Activated naive CD8-positive, alpha-beta T cell treated with anti-CD3 and anti-CD28 coated beads for 36 hours (primary cell): ENCODE measurements around the gene VSNL1. TPM values are rescaled to one million over a fixed set of nuclear protein-coding genes. Genes with fewer than 3 reads are reported as not detected.

ENCODE experiments used
- DNase-seq: peaks from one replicate; pipeline ENCODE4 v3.0.0; 2021
- H3K27ac Mint-ChIP-seq: one replicate; pipeline ENCODE4 v1.8.0; 2022; ENCODE audit warnings: mild to moderate bottlenecking, moderate library complexity, mixed read lengths
- H3K27me3 Mint-ChIP-seq: one replicate; pipeline ENCODE4 v1.8.0; 2022; ENCODE audit warnings: mild to moderate bottlenecking, mixed read lengths
- H3K36me3 Mint-ChIP-seq: one replicate; pipeline ENCODE4 v1.8.0; 2021; ENCODE audit warnings: mild to moderate bottlenecking, mixed read lengths
- H3K4me1 Mint-ChIP-seq: one replicate; pipeline ENCODE4 v1.8.0; 2021; ENCODE audit warnings: mixed read lengths
- H3K4me3 Mint-ChIP-seq: one replicate; pipeline ENCODE4 v1.8.0; 2022; ENCODE audit warnings: mild to moderate bottlenecking, moderate library complexity, mixed read lengths
- H3K9me3 Mint-ChIP-seq: one replicate; pipeline ENCODE4 v1.8.0; 2022; ENCODE audit warnings: mixed read lengths
- total RNA-seq, 2 experiments: library from RNA; stranded (reverse); gene quantifications; one replicate each; pipeline ENCODE4 v1.2.3, GENCODE V29; 2021

Gene VSNL1
- total RNA-seq, 2 experiments from 2014 or later: not detected

DNA sequence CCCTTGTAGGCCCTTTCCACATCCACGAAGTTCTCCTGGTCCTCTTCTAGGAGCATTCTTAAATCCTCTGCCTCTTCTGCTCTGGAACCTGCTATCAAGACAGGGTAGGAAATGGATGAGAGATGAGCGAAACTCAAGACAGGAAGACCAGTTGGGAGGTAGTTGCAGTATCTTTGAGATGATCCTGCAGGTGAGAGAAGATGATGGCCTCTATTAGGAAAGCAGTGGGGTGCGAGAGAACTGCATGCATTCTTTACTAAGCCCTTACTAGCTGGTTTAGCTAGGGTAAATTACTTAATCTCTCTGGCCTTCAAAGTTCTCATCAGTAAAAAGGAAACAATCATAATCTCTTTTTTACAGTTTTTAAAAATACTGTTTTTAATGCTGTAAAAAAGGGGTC, 47.0 kb downstream of the VSNL1 start:
- DNase-seq: no peak
- Mint-ChIP-seq H3K36me3 (no peaks in the 10 kb centered on the region), H3K4me1 (no peaks in the 10 kb centered on the region), H3K27ac (no peak overlapping the region), H3K27me3 (peaks cover 12% of the 10 kb centered on the region), H3K4me3 (no peak overlapping the region), H3K9me3 (no peaks in the 10 kb centered on the region)

DNA sequence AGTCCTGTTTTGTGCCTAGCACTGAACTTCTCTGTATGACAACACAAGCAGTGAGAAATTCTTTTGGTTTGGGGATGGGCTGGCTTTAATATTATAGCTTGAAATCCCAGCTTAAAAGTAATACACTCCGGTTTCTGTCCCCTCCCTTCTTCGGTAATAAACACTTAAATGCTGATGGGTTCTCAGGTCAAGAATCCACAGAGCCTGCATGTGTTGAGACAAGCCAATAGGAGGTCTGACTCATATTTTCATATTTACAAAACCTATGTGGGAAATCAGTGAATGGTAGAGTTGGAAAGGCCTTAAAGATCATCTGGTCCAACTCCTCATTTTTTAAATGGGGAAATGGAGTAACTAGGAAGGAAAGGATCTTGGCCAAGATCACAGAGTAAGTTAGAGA, 47.5 kb downstream of the VSNL1 start:
- H3K27ac Mint-ChIP-seq: no peak overlapping the region
- no peaks in the 10 kb centered on the region for H3K9me3 Mint-ChIP-seq
- no peaks in the 10 kb centered on the region for H3K4me1 Mint-ChIP-seq

DNA sequence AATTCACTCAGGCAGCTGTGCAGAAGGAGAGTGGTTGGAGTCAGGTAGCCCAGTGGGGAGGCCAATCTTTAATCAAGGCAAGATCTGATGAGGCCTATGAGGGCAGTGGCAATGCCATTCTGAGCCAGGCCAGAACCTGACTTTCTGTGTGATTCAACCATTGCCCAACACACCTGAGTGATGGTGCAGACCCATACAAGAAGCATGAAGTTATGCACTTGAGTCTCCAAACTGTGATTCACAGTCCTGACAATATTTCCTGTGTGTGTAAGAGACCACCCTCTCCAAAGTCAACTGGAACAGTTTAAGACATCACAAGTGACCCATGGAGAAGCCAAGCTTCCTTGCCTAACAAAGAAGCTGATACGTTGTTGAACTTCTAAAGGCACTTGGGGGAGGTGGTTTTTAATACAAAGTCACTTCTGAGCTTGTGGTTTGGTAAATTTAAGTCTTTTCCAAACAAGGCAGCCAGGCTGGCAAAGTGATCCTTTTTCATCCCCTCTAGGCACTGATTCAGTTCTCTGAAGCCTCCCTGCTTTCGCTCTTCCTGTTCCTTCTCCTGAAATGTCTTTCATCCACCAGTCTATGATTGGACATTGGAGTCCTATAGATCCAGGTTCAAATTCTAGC, 49.0 kb downstream of the VSNL1 start:
- Mint-ChIP-seq H3K36me3 (no peaks in the 10 kb centered on the region), H3K9me3 (no peaks in the 10 kb centered on the region), H3K27ac (no peak overlapping the region), H3K4me1 (no peaks in the 10 kb centered on the region), H3K27me3 (peaks cover 12% of the 10 kb centered on the region), H3K4me3 (no peak overlapping the region)
- no peak for DNase-seq

More for the DNA sequence above, 47.5 kb downstream of the VSNL1 start:
- DNase-seq: no peak
- no peaks in the 10 kb centered on the region for H3K36me3 Mint-ChIP-seq
- no peak overlapping the region for H3K4me3 Mint-ChIP-seq
- H3K27me3 Mint-ChIP-seq: peaks cover 12% of the 10 kb centered on the region

DNA sequence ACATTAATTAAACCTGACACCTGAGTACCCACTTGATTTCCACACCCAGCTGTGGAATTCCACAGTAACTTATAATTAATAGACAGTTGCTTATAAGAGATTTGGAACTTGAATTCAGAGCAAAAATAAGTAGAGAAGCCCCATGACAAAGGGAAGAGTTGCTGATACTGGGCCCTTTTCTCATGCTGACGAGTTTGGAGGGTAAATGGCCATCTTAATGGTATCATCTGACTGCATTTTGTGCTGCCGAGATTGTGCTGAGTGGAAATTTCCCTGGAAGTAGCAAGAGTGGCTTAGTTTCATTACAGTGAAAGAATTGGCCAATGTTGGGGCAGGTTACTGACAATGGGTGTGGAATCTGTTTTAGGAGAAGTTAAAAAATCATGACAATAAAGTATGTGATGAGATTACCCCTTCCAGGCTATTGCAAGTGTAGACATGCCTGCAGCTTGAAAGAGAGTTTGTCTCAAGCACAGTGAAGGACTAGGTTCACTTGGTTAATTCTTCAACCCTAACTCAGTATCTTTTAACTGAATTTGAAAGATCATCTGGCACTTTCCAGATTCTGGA, 49.9 kb downstream of the VSNL1 start:
- H3K36me3 Mint-ChIP-seq: no peaks in the 10 kb centered on the region
- no peak for DNase-seq
- no peak overlapping the region for H3K27ac Mint-ChIP-seq
- H3K4me3 Mint-ChIP-seq: no peak overlapping the region
- H3K9me3 Mint-ChIP-seq: no peaks in the 10 kb centered on the region
- no peaks in the 10 kb centered on the region for H3K4me1 Mint-ChIP-seq
- H3K27me3 Mint-ChIP-seq: peaks cover 12% of the 10 kb centered on the region

DNA sequence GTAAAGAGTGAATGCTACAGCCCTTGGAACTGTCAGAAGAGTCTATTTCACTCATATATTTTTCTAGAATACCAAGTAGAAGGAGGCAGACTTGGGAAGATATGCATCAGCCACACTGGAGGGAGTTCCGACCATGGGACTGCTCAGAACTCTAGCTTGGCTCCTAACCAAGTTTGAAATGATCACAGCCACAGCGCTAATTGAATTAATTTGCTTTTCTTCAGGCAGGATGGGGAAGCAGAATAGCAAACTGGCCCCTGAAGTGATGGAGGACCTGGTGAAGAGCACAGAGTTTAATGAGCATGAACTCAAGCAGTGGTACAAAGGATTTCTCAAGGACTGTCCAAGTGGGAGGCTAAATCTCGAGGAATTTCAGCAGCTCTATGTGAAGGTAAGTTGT, 51.4 kb downstream of the VSNL1 start:
- Mint-ChIP-seq H3K4me3 (no peak overlapping the region), H3K27me3 (peaks cover 12% of the 10 kb centered on the region), H3K36me3 (no peaks in the 10 kb centered on the region), H3K27ac (no peak overlapping the region), H3K4me1 (no peaks in the 10 kb centered on the region), H3K9me3 (no peaks in the 10 kb centered on the region)
- DNase-seq: no peak

DNA sequence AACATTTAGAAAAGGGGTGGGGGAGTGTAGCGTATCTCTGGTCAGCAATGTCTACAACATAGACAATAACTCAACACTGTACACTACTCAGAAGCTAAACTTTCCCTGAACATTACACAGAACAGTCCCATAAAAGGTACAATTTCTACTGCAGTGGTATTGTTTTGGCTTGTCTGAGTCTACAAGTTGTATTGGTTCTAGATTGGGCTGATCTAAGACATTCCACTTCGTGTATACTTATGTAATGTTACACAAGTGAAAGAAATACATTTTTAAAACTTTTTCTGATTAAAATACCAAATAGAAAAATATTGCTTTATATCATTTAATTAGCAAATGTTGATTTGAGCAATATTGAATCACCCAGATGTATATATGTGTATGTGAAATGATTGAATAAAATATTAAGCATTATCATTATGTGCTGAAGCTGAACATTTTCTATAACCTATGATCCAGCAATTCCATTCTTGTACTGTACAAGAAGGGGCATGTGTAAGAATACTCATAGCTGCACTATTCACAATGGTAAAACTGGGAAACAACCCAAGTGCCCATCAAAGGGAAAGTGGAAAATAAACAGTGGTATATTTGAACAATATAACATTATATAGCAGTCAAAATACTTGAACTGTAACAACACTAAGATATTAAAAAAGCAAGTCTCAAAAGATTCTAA, 52.4 kb downstream of the VSNL1 start:
- Mint-ChIP-seq H3K9me3 (no peaks in the 10 kb centered on the region), H3K4me3 (no peak overlapping the region), H3K27ac (no peak overlapping the region), H3K36me3 (no peaks in the 10 kb centered on the region), H3K27me3 (peaks cover 12% of the 10 kb centered on the region), H3K4me1 (no peaks in the 10 kb centered on the region)
- no peak for DNase-seq

DNA sequence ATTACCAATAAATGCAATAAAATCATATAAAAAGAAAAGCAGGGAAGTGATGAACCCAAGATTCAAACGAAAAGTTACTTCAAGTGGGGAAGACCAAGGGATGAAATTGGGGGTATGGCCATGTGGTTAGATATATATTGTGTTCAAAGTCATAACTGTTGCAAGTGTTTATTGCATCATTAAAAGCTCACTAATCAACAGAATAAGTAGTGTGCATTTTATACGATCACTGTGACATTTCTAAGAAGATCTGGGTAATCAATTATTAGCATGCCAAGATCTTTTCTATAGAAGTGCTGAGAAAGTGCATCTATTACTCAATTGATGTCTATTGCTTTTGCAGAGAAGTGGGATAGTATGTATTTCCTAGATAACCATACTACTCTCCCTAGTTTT, 52.9 kb downstream of the VSNL1 start:
- Mint-ChIP-seq H3K36me3 (no peaks in the 10 kb centered on the region), H3K4me3 (no peak overlapping the region), H3K9me3 (no peaks in the 10 kb centered on the region), H3K27me3 (peaks cover 12% of the 10 kb centered on the region), H3K4me1 (no peaks in the 10 kb centered on the region), H3K27ac (no peak overlapping the region)
- DNase-seq: no peak

DNA sequence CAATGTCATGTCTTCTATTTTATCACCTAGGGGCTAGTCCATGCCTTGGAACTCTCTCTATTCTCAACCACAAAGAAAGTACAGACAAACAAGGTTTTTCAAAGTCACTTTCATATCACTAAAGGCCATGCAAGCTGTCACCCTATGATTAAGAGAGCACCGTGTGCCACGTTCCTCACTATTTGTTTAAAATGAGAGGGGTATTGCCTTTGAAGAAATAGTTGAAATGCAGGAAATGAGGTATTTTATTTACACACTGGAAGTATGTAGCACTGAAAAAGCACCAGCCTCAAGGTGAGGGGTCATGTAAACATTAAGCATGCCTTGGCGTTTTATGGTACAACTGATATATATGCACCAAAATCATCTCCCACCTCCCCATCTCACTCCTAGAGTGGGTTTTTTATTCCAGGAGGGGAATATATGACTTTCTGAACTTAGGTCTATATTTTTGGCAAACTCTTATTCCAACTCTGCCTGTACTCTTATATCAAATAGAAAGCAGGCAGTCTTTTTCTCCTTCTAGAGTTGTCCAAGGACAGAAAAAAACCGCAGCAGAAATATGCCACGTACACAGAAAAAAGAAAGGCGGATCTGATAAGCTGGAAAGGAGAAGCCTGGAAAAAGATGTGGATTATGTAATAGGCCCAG, 53.5 kb downstream of the VSNL1 start:
- Mint-ChIP-seq H3K27ac (no peak overlapping the region), H3K4me3 (no peak overlapping the region), H3K4me1 (no peaks in the 10 kb centered on the region), H3K36me3 (no peaks in the 10 kb centered on the region), H3K9me3 (no peaks in the 10 kb centered on the region), H3K27me3 (peaks cover 12% of the 10 kb centered on the region)
- no peak for DNase-seq

DNA sequence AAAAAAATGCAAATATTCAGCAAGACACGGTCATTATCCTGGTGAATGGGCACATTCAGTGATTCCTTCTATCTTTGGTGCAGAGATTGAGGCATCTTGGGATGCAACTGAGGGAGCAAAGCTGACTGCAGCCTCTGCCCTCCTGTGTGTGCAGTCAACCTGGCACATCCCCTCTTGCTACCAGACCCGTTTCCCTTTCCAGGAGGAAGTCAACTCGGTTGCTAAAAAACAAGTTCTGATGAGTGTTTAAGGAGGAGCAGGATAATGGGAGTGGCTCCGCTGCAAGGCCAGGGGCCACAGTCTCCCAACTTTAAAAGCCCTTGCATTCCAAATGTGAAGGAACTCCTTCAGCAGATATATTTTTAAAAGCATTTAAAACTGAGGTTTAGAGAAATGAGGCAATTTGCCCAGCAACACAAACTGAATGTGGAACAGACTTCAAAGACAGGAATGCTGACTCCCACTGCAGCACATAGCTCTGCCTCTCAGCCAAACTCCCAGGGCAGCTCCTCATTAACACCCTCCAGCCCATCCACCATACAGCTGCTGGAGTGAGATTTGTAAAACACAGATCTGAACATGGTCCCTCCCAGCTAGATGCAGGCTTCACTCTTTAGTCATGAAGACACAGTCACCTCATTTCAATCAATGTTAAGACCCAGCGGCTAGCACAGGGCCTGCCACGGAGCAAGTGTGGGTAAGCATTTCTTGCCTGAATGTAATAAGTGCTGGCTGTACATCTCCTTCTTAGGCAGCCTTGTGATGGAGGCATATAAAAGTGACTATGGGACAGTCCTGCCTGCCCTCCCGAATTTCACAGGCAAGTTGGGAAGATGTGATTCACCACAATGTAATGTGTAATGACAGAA, 54.3 kb downstream of the VSNL1 start:
- Mint-ChIP-seq H3K27me3 (peaks cover 12% of the 10 kb centered on the region), H3K9me3 (no peaks in the 10 kb centered on the region), H3K36me3 (no peaks in the 10 kb centered on the region), H3K4me1 (no peaks in the 10 kb centered on the region), H3K4me3 (no peak overlapping the region), H3K27ac (no peak overlapping the region)
- DNase-seq: no peak

DNA sequence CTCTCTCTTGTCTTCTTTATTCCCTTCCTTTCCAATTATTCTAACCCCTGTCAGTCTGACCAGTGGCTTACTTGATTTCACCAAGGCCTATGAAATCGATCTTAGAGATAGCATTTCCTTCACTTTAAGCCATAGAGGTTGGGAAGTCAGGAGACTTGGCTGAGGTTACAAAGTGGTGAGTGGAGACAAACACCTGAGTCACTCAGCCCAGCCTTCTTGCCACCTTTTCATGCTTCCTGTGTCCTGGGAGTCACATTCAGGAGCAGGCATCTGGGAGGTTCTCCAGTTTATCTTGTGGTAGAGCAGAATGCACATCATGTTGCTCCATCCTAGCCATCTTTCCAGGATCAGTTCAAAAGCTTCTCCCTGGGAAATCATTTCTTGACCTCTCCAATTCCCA, 59.1 kb downstream of the VSNL1 start:
- H3K4me3 Mint-ChIP-seq: no peak overlapping the region
- no peaks in the 10 kb centered on the region for H3K4me1 Mint-ChIP-seq
- no peaks in the 10 kb centered on the region for H3K36me3 Mint-ChIP-seq
- no peak overlapping the region for H3K27ac Mint-ChIP-seq
- DNase-seq: no peak
- no peaks in the 10 kb centered on the region for H3K9me3 Mint-ChIP-seq
- H3K27me3 Mint-ChIP-seq: peaks cover 8% of the 10 kb centered on the region

DNA sequence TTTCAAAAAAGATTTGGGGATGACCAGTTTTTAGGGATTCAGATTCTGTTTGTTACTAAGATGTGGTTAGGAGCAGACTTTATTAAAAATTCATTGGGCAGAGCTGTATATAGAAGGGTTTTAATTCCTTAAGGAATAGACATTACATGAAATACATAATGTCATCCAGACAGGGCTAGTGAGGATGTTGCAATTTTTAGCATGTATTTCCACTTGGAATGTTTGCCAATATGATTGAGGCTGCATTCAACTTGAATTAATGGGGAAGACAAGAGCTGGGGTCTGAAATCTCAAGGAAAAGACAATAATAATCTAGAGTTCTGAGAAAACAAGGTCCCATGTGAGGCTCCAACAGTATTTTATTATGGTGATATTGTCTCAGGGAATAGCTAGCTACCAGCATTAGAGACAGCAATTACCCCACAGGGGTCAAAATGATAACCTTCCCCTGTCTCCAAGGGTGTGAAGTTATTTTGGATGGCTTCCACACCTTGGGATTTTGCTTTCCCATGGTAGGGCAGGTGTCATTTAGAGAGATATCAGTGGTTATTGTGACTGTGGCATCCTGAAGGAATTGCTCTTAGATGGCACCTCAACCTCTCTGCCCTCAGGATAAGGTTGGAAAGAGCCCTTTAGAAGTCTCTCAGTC, 60.2 kb downstream of the VSNL1 start:
- H3K4me3 Mint-ChIP-seq: no peak overlapping the region

DNA sequence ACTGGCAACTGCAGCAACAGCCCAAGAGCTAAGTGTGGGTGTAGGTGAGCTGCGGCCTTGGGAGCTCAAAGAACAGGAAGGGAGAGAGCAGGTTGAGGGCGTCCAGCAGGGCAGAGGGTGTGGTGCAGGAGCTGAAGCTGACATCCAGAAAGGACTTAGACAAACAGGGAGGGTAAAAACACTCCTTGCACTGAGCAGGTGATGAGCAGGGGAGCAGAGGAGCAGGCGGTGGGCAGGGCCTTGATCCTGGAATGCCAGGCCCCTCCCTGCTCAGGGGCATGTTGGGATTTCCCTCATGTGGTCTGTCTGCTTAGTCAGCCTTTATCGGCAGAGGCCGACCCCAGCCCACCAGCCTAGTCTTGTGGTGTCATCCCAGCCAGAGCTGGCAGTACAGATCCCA, 63.6 kb downstream of the VSNL1 start:
- Mint-ChIP-seq H3K4me3 (no peak overlapping the region), H3K4me1 (no peaks in the 10 kb centered on the region), H3K27me3 (peaks cover 8% of the 10 kb centered on the region), H3K9me3 (no peaks in the 10 kb centered on the region), H3K36me3 (no peaks in the 10 kb centered on the region), H3K27ac (no peak overlapping the region)
- DNase-seq: no peak

More for the DNA sequence above, 60.2 kb downstream of the VSNL1 start:
- Mint-ChIP-seq H3K36me3 (no peaks in the 10 kb centered on the region), H3K9me3 (no peaks in the 10 kb centered on the region), H3K27ac (no peak overlapping the region), H3K27me3 (peaks cover 8% of the 10 kb centered on the region), H3K4me1 (no peaks in the 10 kb centered on the region)
- DNase-seq: no peak

DNA sequence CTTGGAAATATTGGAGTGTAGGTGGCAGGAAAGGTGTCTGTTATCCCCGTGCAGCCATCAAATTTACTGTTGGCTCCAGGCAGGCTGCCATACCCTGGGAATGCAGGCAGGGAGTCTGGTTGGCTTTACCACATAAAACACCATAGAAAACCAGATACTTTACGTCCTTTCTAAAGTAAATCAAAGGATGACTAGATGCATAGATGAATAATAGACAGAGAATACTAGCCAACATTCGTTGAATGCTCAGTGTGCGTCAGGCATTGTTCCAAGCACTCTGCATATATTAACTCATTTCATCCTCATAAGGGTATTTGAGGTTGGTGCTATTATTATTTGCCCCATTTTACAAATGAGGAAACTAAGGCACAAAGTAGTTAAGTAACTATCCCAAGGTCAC, 65.2 kb downstream of the VSNL1 start:
- Mint-ChIP-seq H3K27me3 (peaks cover 8% of the 10 kb centered on the region), H3K36me3 (no peaks in the 10 kb centered on the region), H3K4me1 (no peaks in the 10 kb centered on the region), H3K4me3 (no peak overlapping the region), H3K27ac (no peak overlapping the region), H3K9me3 (no peaks in the 10 kb centered on the region)
- no peak for DNase-seq

DNA sequence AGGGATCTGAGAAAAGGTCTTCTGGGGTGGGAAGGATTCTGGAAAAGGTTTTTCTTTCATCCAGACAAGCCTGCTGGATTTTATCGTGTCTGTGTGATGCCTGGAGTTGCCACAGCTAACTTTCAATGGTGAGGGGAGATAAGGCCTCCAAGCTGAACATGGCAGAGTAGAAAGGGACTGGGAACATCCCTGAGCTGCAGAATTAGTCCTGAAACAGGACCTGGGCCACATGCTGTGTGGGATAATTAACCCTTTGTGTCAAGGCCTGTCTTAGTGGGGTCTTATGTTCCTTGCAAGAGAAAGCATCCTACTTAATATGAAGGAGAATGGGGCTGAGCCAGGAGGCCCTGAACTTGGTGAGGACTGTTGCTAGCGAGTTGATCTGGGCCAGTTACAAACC, 66.4 kb downstream of the VSNL1 start:
- H3K27ac Mint-ChIP-seq: no peak overlapping the region
- H3K4me3 Mint-ChIP-seq: no peak overlapping the region
- H3K36me3 Mint-ChIP-seq: no peaks in the 10 kb centered on the region
- H3K27me3 Mint-ChIP-seq: peaks cover 5% of the 10 kb centered on the region
- no peaks in the 10 kb centered on the region for H3K4me1 Mint-ChIP-seq
- no peak for DNase-seq
- H3K9me3 Mint-ChIP-seq: no peaks in the 10 kb centered on the region
